GM21723 (cell line): Measurements from ENCODE around the gene PCSK6.

Source experiments
- ATAC-seq: cut with Tn5 transposase; IDR thresholded peaks from one replicate; pipeline ENCODE4 v1.9.1; 2021; ENCODE audit warnings: mild to moderate bottlenecking, moderate library complexity; ENCODE audit not compliant: unreplicated experiment

The PCSK6 gene

DNA sequence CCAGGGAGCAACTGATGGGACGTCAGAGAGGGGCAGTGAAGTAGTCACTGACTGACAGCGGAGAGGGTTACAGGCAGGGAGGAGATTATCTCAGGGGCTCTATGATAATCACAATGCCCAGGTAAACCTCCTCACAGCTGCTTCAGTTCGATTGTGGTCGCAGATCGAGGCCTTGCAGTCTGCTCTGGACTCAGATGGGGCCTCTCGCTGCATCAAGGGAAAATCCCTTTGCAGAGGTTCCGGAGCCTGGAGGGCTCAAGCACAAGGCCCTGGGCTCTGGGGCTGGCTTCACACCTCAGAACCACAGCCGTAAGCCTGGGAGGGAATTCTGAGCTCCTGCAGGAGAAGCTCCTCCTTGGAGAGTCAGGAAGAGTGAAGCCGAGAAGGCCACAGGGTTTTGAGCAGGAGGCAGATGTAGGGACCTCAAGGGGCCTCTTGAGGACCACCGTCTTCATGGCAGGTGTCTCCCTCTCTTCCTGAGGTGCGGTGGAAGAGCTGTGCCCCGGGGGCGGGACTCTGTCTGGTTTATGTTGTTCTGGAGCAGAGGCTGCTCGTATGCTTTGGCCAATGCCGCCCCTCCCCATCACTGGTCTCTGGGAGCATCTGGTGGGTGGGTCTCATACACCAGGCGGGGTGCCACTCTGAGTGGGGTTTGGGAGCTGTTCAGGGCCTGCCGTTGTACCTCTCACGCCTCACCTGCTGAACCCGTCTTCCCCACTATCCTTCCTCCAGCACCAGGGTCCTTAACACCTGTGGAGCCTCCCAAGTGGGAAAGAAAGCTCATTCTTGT, 175.0 kb downstream of the PCSK6 start:
- ATAC-seq, result no peak

DNA sequence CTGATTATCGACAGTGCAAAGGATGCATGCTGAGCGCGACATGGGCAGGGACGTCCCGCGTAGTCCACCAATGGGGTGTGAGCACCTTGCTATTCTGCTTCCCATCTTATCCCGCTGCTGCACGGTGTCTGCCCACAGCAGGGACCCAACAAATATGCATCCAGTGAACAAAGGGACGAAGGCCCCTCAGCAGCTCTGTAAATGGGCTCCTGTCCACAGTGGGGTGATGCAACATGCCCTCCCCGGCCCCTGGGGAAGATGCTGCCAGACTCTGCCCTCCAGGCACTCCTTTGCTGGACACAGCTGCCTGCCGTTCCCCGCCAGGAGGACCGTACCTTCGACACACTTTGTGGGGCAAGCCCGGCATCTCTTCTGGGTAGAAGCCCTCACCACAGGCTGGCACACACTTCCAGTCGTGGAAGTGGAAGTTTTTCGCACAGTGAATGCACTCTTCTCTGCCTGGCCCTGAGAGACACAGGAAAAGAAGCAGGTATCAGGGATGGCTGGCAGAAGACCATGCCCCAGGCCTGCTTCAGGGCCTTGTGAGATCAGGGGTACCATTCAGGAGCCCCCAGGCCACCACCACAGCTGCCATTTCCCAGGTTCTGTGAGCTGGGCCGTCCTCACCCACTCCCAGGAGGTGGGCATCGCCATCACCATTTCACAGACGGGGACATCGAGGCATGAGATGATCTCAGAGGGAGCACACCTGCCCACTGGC, 176.3 kb downstream of the PCSK6 start:
- ATAC-seq, result no peak

DNA sequence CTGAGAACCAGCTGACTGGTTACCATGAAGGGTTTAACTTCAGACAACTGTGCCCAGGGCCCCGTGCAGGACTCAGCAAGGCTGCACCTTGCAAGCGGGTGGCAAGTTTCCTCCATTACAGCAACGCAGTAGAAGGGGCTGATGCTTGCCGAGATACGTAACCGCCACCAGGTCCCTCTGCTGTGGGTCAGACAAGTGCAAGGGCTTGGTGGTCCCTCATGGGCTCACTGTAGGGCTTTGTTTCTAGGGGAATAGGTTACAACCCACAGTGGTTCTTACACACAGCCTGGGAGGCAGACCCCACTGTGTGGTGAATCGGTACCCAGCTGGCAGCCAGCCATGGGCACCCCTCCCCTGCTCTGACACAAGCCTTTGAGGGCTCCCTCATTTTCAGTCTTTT, 179.0 kb downstream of the PCSK6 start:
- no peak for ATAC-seq

DNA sequence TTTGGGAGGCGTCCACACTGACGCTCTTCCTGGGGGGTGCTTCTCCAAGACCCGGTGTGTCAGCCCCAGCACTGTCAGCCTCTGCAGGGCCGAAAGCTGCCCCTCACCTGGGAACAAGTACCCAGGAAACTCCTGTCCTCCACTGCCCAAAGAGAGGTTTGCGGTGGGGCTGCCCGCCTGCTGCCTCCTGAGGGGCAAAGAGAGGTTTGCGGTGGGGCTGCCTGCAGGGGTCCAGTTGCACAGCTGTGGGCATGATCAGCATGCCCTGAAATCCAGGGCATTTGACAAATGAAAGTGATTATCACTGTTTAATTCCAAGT, 179.4 kb downstream of the PCSK6 start:
- no peak for ATAC-seq

DNA sequence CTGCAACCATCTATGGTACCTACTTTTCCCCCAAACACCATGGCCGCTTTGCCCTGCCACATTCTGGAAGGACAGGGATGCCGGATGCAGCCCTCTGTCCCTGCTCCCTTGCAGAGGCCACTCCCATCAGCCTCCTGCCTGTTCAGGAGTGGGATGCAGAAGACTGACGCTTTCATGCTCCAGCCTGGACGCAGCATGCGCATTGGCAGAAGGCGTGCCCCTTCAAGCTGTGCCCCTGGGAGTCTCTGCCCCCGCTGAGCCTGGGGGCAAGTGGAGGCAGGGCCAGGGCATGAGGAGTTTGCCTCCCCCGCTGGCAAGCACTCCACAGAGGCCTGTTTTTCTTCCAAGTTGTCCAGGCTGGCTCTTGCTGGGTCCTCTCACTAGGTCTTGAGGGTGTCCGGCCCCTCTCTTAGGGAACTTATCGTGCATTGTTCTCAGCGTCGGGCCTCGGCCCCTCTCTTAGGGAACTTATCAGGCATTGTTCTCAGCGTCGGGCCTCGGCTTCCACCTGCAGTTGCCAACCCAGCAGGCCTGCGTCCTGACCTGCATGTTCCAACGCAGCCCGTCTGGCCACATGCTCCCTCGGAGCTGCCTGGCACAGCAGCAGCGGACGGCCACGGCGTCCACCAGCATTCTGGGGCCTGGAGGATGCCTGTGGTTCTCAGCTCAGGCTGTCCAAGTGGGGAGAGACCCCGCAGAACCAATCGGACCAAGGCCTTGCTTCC, 179.9 kb downstream of the PCSK6 start:
- ATAC-seq, result no peak

DNA sequence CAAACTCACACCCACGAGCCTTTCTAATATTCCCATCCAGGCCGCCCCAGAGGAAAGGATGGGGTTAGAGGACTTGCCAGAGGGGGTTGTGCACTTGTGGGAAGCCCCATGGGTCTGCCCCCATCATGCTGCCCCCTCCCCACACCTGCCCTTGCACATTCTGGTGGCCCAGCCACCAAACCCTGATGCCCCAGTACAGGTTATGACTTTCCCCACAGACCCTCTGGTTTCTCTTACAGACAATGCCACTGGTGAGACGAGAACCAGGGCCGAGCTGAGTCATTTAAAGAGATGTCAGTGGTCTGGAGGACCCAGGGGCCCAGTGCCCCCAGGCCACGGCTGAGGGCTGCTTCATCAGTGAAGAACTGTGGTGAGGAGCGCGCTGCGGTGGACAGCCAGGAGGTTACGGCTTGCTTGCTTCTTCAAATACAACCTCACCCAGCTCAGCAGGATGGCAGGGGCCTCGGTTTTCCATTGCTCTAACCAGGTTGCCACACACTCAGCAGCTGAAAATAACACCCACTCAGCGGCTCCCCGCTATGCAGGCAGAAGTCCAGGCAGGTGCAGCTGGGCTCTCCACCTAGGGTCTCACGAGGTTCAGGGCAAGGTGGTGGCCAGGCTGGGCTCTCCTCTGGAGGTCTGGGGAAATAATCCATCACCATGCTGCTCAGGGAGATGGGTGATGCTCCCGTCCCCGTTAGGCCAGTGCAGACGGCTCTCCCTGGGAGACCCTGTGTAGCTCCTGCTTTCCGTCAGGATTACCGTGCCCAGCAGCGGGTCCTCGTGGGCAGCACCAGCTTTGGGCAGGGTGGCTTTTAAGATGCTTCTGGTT, 180.7 kb downstream of the PCSK6 start:
- no peak for ATAC-seq

DNA sequence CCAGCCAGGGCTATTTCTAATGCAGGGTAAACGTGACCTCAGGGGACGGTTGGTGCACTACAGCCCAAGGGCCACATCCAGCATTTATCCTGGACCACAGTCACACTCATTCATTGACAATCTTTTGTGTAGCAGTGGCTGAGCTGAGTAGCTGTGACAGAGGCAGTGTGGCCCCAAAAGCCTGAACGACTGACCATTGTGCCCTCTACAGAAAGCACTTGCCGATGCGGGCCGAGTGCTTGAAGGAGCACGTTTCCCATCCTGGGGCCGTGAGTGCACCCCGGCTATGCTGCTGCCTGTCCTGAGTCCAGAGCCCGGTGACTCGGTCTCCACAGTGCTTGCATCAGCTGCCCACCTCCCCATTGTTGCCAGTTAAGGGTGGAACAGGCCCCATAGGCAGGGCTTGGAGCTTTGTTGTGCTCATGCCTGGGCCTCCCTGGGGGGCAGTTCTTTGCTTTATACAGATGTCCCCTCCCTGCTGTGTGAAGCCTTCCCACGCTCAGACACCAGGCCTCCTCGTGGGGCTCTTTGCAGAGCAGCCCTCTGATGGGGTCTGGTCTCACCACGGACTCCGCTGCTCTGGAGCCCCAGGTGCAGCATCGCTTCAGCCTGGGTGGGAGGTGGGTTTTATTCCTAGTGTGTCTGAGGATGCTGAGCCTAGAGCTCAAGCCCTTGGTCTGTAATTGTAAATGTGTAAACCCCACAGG, 181.5 kb downstream of the PCSK6 start:
- ATAC-seq, result no peak

DNA sequence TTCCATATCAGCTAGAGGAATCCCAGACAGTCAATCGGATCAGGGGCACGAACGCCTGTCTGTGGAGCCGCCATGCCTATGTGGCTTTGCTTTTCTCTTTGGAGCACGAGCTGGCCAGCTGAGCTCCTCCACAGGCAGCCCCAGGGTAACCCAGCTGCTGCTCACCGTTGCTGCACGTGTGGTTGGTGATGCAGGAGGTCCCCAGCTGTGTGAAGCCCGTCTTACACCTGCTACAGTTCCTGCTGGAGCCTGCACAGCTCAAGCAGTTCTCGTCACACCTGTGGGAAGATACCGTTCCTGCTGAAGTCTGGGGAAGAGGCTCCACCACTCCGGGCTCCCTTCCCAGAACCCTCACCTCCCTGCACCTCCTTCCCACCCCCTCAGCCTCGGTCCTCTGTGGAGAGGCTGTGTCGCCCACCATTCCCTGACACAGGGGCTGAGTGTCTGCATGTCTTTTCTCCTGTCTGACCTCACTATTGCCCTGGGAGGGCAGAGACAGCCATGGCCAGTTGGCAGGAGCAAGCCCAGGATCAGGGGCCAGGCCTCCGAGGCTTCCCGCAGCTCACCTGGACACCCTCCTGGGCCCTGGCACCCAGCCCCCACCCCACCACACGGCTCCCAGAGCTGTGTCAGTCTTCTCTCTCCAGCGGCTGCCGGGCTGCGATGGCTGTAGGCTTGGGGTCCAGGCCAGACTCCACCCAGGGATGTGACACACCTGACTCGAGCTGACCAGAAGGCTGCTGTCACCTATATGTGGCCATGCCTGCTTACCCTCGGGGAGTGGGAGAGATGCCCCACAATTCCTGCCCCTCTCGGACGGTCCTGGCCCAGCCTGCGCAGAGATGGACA, 182.2 kb downstream of the PCSK6 start:
- no peak for ATAC-seq

DNA sequence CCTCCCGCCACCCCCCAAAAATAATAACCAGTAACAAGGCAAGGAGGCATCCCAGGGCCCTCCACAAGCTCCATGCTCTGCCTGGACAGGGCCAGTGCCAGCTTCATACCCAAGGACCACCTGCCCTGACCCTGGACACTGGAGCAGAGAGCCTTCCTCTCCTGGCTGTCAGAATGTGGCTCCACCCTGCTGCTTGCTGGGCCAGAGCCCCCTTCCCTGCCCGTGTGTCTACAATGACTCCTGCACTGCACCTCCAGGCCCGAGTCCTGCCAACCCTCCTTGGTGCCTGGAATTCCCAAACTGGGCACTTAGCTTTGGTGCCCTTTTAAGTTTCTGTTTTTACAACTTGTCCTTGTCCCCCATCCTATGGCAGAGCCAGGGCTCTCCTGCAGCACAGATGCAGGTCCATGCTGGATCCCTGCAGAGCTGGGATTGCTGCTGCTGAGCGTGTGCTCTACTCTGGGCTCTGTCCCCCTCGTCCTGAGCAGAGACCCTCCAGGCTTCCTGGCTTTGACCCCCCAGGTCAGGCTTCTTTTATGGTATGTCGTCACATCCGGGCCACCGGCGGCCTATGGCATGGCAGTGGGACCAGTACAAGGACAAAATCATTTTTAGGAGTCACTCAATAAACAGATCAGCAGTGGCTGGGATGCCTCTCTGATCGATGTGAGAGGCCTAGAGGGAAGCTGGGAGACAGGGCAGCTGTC, 183.0 kb downstream of the PCSK6 start:
- no peak for ATAC-seq

DNA sequence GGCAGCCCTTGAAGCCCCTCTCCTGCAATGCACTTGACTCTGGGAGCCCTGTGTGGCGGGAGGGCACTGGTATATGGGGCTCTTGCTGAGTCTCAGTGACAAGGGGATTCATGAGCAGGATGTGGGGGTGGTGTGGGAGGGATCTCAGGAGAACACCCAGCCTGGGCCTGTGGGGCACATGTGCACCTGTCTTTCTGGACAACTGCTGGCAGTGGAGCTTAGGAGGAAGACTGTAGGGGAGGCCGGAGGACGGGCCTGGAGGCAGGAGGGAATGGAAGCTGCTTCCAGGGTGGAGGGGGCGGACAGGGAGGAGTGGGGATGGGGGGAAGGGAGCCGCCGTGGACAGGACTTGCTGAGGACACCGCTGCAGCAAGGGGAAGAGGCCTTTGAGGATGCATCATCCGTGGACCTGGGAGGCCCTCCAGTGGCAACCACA, 183.7 kb downstream of the PCSK6 start:
- no peak for ATAC-seq

DNA sequence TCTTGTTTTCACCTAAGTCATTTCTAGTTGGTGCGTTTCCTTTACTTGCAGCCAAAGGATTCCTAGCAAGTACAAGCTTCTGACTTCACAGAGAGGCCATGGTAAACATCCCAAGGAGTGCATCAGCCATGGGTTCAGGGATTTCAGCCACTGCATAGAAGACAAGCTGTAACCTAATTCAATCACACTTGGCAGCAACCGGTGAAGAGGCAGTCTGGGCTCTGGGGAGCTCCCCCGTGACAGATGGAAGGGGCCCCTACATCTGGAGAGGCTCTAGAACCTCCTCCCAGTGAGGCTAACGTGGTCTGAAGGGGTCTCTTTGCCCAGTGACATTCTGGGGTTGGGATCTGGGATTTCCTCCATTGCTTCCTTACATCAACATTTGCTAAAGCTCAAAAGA, 186.1 kb downstream of the PCSK6 start:
- no peak for ATAC-seq

DNA sequence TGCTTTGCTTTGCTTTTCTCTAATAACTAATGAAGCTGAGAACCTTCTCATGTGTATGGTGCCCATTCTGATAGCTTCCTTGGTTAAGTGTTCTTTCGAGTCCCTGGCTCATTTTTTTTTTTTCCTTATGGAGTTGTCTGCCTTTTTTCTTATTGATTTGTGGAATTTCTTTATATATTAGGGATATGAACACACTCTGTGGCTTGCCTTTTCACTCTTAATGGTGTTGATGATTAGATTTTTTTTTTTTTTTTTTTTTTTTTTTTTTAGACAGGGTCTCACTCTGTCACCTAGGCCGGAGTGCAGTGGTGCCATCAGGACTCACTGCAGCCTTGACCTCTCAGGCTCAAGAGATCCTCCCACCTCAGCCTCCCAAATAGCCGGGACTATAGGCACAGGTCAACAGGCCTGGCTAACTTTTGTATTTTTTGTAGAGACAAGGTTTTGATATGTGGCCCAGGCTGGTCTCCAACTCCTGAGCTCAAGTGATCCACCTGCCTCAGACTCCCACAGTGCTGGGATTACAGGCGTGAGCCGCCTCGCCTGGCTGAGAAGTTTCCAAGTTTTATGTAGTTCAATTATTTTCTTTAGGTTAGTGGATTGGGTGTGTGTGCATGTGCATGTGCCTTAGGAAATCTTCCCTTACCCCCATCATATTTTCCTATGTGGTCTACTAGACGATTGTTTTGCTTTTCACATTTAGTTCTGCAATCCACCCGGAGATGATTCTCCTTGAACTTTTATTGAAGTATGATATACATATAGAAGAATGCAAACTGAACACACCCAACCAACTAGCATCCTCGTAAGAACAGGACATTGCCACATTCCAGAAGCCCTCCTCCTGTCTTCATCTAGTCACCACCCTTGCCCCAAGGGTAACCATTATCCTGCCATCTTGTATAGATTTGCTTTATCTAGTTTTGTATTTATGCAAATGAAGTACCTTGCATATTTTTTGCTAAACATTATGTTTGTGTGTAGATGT, 192.8 kb downstream of the PCSK6 start:
- no peak for ATAC-seq

DNA sequence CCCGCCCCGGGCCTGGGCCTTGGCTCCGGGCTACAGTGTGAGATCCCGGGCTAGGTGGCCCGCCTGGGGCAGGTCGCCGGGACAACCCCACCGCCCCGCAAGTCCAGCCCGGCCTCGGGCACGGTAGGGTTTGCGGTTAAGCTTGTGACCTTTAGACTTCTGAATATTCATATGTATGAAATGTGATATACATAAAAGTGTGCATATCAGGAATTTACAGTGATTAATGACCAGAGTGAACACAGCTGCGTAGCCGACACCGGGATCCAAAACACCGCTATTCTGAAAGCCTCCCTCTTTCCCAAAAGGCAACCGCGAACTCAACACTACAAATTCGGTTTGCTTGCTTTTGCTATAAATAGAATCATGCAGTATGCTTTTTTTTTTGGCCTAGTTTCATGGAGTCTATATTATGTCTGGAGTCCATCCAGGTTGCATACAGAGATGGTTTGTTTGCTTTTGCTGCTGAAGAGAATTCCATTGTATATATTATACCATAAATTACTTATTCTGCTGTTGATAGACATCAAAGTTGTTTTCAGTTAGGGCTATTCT, 193.8 kb downstream of the PCSK6 start:
- no peak for ATAC-seq

DNA sequence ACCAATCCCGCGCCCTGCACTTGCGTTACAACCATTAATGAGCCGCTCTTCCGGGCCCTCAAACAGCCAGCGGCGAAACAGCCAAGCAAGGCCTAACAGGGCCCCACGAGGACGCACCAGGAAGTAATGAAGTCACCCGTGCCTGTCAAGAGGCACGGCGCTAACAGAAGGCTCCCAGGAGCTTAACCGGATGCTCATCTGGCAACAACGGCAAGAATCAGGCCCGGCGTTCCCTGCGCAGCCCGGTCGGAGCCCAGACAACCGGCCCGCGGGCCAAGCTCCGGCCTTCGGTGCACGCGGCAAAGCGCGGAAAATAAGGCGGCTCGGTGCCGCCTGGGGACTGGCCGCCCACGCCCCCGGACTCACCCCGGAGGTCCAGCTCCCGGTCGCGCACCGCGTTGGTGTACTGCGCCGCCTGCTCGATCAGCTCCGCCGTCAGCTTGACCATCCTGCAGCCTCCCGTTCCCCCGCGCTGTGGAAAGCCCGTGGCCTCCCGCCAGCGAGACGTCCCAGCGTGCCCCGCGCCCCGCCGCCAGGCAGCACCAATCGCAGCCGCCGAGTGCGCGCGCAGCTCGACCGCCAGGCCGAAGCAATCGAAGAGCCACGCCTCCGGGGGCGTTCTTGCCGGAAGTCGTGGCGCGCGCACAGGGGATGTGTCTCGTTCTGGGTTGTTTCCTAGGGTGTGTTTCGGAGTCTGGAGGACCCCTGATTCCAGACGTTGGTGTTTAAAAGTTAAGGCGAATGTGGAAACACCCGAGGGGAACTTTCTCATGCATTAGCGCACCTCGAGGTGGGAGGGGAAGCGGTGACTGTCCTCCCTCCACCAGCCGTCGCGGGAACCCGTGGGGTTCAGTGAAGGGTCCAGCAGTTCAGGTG, 194.5 kb downstream of the PCSK6 start, which contains the start of gene SNRPA1:
Gene SNRPA1 (minus strand): TSS at position 518 of the 876 bp plus-strand sequence. CDS start 70 bp downstream, at position 448.
- peak; percentile 76 for ATAC-seq

DNA sequence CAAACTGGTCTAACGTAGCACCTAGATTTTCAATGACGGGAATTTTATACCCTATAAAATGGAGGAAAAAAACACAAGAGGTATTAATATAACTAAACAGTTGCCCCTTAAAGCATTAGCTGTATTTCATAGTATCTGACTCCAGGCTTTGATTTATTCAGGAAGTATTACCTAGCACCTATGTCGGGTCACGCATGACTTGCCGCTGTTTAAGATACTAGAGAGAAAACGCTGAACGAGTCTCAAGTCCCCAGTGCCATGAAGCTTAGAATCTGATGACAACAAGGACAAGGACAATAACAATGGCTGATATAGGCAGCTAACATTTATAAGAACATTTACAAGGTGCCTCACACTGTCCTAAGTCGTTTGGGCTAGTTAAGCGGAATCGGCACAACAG, 196.4 kb downstream of the PCSK6 start:
- no peak for ATAC-seq

DNA sequence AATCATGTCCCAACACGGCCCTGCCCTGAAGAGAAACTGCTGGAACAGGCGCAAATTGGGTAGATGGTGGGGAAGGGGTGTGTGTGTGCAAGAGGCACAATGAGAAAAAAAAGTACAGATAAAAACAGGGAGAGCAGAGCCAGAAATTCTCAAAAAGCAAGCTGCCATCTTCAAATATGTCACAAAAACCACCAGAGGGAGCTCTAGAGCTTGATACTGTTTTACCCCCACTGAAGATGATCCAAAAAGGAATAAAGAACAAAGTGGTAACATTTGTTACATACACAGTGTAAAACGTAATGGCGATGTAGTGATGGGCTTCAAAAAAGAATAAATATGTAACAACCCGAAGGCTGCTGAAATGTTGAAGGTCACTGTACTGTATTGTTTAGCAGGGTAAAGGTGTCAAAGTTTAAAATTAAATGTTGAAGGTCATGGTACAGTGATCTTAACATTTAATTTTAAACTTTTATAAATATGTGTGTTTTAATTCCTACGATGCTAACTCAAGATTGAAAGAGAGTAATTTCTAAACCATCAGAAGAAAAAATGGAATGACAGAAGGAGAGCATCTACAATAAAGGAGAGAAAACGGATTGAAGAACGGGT, 200.5 kb downstream of the PCSK6 start:
- ATAC-seq, result no peak
